MG63 (cell line): ENCODE results near the gene COPS3. TPM values are rescaled to one million over a fixed set of nuclear protein-coding genes. Genes with fewer than 3 reads are reported as not detected.
A peak's percentile ranks its signal among the peaks of the same experiment; 100 is the strongest.

ENCODE experiments used
- DNase-seq: peaks from one replicate; pipeline ENCODE4 v3.0.0-alpha.2; 2020
- H3K27me3 ChIP-seq: fragments of 250-450 bp; sonication (Bioruptor Pico); 2 replicates; pipeline ENCODE4 v1.5.1; 2020; ENCODE audit warnings: mild to moderate bottlenecking, moderate library complexity
- H3K36me3 ChIP-seq: fragments of 250-450 bp; sonication (Bioruptor Pico); 2 replicates; pipeline ENCODE4 v1.5.1; 2020; ENCODE audit warnings: mild to moderate bottlenecking, moderate library complexity
- H3K4me3 ChIP-seq: fragments of 250-450 bp; sonication (Bioruptor Pico); 2 replicates; pipeline ENCODE4 v1.5.1; 2020; ENCODE audit warnings: mild to moderate bottlenecking, moderate library complexity
- H3K9me3 ChIP-seq: fragments of 250-450 bp; sonication (Bioruptor Pico); 2 replicates; pipeline ENCODE4 v1.5.1; 2020; ENCODE audit warnings: mild to moderate bottlenecking, moderate library complexity
- total RNA-seq: library from RNA; depleted of rRNA; stranded (reverse); fragments of >200 nt; shearing (Covaris generic); gene quantifications from 2 replicates; pipeline ENCODE4 v1.2.3, GENCODE V29; 2014; ENCODE audit warnings: low replicate concordance; rRNA removed

The COPS3 gene
- total RNA-seq, result 131 and 168 TPM in 2 replicates

DNA sequence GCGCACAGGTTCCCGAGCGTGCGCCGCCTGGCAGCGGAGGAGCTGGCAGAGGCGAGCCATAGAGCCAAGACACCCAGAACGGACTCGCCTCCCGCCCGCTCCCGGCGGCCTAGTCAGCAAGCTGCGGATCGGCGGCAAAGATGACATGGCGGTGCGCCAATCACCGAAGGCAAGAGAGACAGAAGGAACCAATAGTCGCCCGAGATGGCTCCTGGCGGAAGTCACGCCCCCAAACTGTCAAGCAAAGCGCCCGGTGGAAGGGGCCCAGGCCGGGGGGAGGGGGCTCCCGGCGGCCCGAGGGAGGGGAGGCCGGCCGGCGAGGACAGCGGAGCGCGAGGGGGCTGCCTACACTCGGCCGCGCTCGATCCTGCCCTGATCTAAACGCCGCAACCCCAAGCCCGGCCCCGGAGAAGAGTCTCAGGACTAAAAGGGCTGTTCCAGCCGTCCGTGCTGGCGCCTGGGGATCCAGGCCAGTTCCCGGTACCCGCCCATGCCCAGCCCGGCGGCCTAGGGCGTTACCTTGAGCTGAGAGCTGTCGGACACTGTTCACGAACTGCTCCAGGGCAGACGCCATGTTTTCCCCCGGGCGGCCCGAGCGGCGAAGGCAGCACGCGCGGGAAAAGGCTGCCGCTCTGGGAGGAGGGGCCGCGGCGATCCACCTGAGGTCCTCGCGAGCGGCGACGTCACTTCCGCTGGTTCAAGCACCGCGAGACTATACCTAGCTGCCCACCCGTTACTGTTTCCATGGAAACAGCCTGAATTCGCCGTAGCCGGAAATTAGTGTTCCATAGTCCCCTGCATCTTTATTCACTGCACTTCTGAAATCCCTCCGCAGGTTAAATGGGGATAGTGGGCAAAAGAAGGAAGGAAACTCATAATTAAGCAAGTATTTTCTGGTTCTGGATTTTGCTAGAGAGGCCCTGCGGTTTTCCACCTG lies at the start of gene COPS3:
TSS of gene COPS3 (minus strand) at position 634 of the 937 bp plus-strand sequence. CDS start at position 574, 60 bp downstream.
- Histone ChIP-seq H3K27me3 (no peaks in the 10 kb centered on the region), H3K4me3 (peak within 1 kb of the TSS; percentile 90), H3K36me3 (no peaks in the 10 kb centered on the region; the same call in 1 of the 2 replicates), H3K9me3 (no peaks in the 10 kb centered on the region)
- DNase-seq, result peak; percentile 95

- Histone ChIP-seq H3K27me3 (no peaks in the 10 kb centered on the region), H3K36me3 (no peaks in the 10 kb centered on the region), H3K4me3 (no peak overlapping the region), H3K9me3 (no peaks in the 10 kb centered on the region)
- DNase-seq, result no peak
Measured at GRCh38 chr17:17328251-17328650, 47.2 kb upstream of the COPS3 start.

DNA sequence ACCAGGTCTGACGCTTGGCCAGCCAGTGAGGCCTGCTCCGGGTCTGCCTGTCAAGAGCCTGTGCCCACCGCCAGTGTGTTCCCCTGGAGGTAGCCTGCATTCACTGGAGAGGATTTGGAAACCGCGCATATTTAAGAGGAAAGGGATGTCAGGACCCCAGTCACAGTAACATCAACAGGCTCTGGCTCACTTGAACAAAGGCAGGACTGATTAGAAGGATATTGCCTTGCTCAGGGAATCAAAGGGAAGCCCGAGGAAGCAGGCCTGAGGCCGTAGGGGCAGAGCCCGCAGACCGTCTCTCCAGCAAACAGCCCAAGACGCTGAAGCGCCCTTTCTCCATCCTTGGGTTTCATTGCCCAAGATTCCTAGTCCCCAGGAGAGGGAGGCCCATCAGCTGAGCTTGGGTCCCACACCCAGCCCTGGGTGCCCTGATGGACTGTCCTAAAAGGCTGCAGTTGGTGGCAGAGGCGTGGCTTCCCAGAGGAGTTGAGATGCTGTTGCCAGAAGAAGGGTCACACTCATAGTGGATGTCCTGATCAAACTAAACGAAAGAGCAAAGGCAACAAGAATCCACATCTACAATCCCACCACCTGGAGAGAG lies 45.3 kb upstream of the COPS3 start:
- no peak for DNase-seq
- no peaks in the 10 kb centered on the region for H3K27me3 ChIP-seq
- no peak overlapping the region for H3K4me3 ChIP-seq
- H3K36me3 ChIP-seq, result no peaks in the 10 kb centered on the region
- no peaks in the 10 kb centered on the region for H3K9me3 ChIP-seq

GRCh38 chr17:17325816-17326215 lies 44.8 kb upstream of the COPS3 start:
- no peaks in the 10 kb centered on the region for H3K36me3 ChIP-seq
- H3K4me3 ChIP-seq, result no peak overlapping the region
- no peak for DNase-seq
- no peaks in the 10 kb centered on the region for H3K27me3 ChIP-seq
- no peaks in the 10 kb centered on the region for H3K9me3 ChIP-seq

- DNase-seq, result no peak
- Histone ChIP-seq H3K27me3 (no peaks in the 10 kb centered on the region), H3K36me3 (no peaks in the 10 kb centered on the region), H3K4me3 (no peak overlapping the region), H3K9me3 (no peaks in the 10 kb centered on the region)
Measured at GRCh38 chr17:17325228-17325627, 44.2 kb upstream of the COPS3 start.

DNA sequence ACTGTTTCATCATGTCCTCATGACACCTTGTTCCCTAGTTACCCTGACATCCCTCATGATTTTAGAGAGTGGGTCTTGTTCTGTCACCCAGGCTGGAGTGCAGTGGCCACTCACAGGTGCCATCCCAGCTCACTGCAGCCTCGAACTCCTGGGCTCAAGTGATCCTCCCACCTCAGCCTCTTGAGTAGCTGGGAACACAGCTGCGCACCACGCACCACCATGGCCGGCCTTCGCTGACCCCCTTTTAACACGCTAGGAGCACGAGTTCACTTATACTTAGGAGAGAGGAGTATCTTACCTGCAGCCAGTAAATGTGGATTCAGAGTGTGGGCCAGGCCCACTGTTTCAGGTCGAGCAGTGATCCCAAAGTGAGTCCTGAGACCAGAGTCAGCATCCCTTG lies 43.6 kb upstream of the COPS3 start:
- no peaks in the 10 kb centered on the region for H3K36me3 ChIP-seq
- no peaks in the 10 kb centered on the region for H3K27me3 ChIP-seq
- no peak for DNase-seq
- no peaks in the 10 kb centered on the region for H3K9me3 ChIP-seq
- H3K4me3 ChIP-seq, result no peak overlapping the region

DNA sequence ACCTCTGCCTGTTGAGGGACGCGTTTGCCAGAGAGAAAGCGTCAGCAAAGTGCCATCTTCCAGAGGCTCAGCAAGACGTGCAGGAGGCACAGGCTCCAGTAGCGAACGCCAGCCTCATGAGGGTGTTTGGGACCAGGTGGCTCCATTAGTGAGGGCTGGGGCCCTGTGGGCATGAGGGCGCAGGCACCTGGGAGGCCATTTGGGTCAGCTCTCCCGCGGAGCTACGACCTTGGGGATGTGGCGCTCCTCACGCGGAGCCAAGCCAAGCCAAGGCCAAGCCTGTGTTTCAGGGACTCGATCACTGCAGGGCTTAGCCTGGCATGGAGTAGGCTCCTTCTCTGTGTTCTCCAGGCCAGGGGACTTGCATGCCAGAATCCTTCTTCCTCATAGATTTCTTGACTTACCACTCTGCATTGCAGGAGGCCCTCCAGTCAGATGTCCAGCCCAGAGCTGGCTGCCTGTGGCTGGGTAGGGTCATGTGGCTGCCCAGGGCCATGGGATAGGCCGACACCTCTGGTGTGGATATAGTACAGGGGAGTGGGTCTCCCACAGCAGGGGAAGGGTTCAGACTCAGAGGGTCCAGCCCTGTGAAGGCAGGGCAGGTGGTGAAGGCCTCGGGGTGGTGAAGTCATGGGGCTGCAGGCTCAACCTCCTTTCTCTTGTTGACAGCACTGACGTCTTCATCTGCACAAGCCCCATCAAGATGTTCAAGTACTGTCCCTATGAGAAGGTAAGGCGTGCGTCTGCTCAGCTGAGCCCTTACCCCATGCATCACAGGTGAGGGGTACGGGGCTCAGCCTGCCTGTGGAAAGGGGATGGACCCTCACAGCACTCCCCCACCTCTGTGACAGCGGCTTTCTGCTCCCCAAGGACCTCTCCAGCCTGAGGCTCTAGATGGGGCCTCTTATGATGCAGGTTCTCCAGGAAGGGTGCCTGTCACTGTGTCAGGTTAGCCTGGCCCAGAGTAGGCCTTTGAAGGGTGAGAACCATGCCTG lies 41.8 kb upstream of the COPS3 start:
- no peaks in the 10 kb centered on the region for H3K27me3 ChIP-seq
- H3K9me3 ChIP-seq, result no peaks in the 10 kb centered on the region
- no peak for DNase-seq
- no peak overlapping the region for H3K4me3 ChIP-seq
- H3K36me3 ChIP-seq, result no peaks in the 10 kb centered on the region

GRCh38 chr17:17321356-17322025 lies 40.4 kb upstream of the COPS3 start:
- H3K36me3 ChIP-seq, result no peaks in the 10 kb centered on the region
- no peaks in the 10 kb centered on the region for H3K9me3 ChIP-seq
- H3K4me3 ChIP-seq, result no peak overlapping the region
- DNase-seq, result no peak
- no peaks in the 10 kb centered on the region for H3K27me3 ChIP-seq

DNA sequence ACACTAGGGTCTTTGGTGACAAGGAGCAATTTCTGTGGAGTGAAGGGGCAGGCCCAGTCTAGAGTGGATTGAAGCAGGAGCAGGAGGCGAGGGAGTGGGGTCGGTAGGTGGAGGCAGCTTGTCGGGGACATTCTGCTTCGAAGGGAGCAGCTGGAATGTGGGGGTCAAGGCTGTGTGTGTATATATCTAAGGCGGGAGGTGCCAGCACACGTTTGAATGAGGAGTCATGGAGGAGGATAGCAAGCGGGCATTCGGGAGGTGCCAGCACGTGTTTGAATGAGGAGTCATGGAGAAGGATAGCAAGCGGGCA lies 39.8 kb upstream of the COPS3 start:
- H3K9me3 ChIP-seq, result no peaks in the 10 kb centered on the region
- DNase-seq, result no peak
- H3K27me3 ChIP-seq, result no peaks in the 10 kb centered on the region
- no peaks in the 10 kb centered on the region for H3K36me3 ChIP-seq
- no peak overlapping the region for H3K4me3 ChIP-seq

DNA sequence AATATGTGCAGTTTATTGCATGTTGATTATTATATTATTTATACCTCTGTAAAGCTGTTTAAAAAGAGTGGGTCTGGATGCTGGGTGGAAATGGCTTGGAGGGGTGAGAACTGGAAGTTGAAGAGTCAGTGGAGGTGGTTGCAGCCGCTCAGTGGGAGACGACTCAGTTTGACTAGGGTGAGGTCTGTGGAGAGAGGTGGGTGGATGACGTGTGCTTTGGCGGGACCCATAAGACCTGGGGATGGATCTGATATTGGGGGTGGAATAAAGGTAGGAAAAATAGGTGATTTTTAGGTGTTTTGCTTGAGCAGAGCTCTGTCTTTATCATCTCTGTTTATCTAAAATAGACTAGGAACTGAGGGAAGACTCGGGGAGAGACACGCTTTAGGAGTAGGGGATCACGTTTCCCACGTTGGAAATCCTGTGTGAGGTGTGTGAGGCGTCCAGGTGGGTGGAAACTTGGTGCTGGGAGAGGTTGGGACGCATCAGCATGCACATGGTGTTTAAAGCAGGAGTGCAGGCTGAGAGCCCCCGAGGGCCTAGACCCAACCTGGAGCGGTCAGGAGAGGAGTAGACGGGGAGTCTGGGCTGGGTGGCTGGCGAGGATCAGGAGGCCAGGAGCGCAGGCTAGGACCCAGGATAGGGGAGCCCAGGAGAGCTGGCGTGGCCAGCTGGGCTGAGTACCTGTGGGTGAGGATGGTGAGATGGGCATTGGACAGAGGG lies 39.3 kb upstream of the COPS3 start:
- Histone ChIP-seq H3K4me3 (no peak overlapping the region), H3K27me3 (no peaks in the 10 kb centered on the region), H3K9me3 (no peaks in the 10 kb centered on the region), H3K36me3 (no peaks in the 10 kb centered on the region)
- DNase-seq, result no peak

GRCh38 chr17:17315142-17315821 lies 34.2 kb upstream of the COPS3 start:
- H3K36me3 ChIP-seq, result no peaks in the 10 kb centered on the region
- H3K27me3 ChIP-seq, result no peaks in the 10 kb centered on the region
- H3K4me3 ChIP-seq, result no peak overlapping the region
- H3K9me3 ChIP-seq, result no peaks in the 10 kb centered on the region
- no peak for DNase-seq

DNA sequence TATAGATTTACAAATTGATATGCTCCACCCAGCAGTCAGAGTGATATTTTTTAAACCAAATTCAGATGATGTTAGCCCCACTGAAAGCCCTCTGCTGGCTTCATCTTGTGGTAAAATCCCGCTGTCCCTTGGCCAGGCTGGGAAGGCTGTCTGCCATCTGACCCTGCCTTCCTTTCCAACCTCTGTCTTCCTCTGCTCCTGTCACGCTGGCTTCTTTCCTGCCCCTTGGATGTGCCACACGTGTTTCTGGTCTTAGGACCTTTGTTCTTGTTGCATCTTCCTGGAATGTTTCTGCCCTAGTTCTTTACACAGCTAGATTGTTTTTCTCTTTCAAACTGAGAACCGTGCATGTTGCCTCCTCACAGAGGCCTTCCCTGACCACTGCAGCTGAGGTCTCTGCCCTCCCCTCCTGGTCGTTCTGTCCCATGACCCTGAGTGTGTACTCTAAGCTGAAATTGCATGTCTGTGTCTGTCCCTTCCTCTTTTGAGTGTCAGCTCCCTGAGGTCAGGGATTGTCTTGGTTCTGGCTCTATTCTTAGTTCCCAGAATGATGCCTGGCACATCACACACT lies 33.5 kb upstream of the COPS3 start:
- Histone ChIP-seq H3K4me3 (no peak overlapping the region), H3K9me3 (no peaks in the 10 kb centered on the region), H3K36me3 (no peaks in the 10 kb centered on the region), H3K27me3 (no peaks in the 10 kb centered on the region)
- no peak for DNase-seq

- H3K9me3 ChIP-seq, result no peaks in the 10 kb centered on the region
- H3K4me3 ChIP-seq, result no peak overlapping the region
- no peak for DNase-seq
- no peaks in the 10 kb centered on the region for H3K36me3 ChIP-seq
- H3K27me3 ChIP-seq, result no peaks in the 10 kb centered on the region
Measured at GRCh38 chr17:17313350-17313991, 32.4 kb upstream of the COPS3 start.

GRCh38 chr17:17309356-17309755 lies 28.3 kb upstream of the COPS3 start:
- H3K4me3 ChIP-seq, result no peak overlapping the region
- no peak for DNase-seq
- no peaks in the 10 kb centered on the region for H3K36me3 ChIP-seq
- H3K9me3 ChIP-seq, result no peaks in the 10 kb centered on the region
- no peaks in the 10 kb centered on the region for H3K27me3 ChIP-seq
